Endothelial cell of umbilical vein (primary cell): ENCODE data around the gene FAM3A. TPM values are rescaled to one million over a fixed set of nuclear protein-coding genes. Genes with fewer than 3 reads are reported as not detected.

Experiments used
- BruUV-seq: library from RNA; stranded (reverse); fragments of 400-500 nt; replicated peaks from 2 replicates; lab custom pipeline; 2021; lab: Mats Ljungman, UMichigan
- CTCF ChIA-PET: fragments of 300-600, 350-600 bp; sonication (Branson Sonifier 250); formaldehyde crosslinking; loops from one replicate; lab custom pipeline; 2021; ENCODE audit warnings: antibody characterized with exemption, inconsistent platforms; lab: Charles Lee
- POLR2A ChIA-PET: fragments of 300-600, 350-600 bp; sonication (Branson Sonifier 250); formaldehyde crosslinking; loops from one replicate; lab custom pipeline; 2021; ENCODE audit warnings: antibody characterized with exemption, inconsistent platforms; lab: Charles Lee
- DNase-seq: peaks from one replicate; pipeline ENCODE4 v3.0.0-alpha.2; 2011; ENCODE audit warnings: low read depth, low spot score
- FAIRE-seq: peaks from 2 replicates; lab custom pipeline; 2011; peaks lifted over from hg19 to GRCh38; lab: Jason Lieb, UNC
- H2AFZ ChIP-seq: 2 replicates; pipeline ENCODE4 v1.6.0; 2012; ENCODE audit warnings: low read depth, low read length, control low read depth, inconsistent platforms
- H3K27ac ChIP-seq: 2 replicates; pipeline ENCODE4 v1.5.1; 2011; ENCODE audit warnings: low read depth, mild to moderate bottlenecking, control low read depth, low read length, moderate library complexity; ENCODE audit not compliant: insufficient read depth
- H3K27me3 ChIP-seq, 2 experiments: 2 replicates each; pipeline versions ENCODE4 v1.6.0 to v1.6.1; 2011; ENCODE audit warnings: low read length in 2 of 2, mixed read lengths in 1 of 2; ENCODE audit not compliant: control insufficient read depth in 2 of 2, insufficient read depth in 2 of 2
- H3K36me3 ChIP-seq, 2 experiments: 2 replicates in 1 of 2; 3 replicates in 1 of 2; pipeline ENCODE4 v1.5.1; 2011; ENCODE audit warnings: low read length in 2 of 2, mild to moderate bottlenecking in 1 of 2, moderate library complexity in 1 of 2; ENCODE audit not compliant: control insufficient read depth in 2 of 2, insufficient read depth in 2 of 2; ENCODE audit errors: extremely low read depth in 1 of 2
- H3K4me1 ChIP-seq: 3 replicates; pipeline ENCODE4 v1.5.1; 2011; ENCODE audit warnings: mild to moderate bottlenecking, low read length; ENCODE audit not compliant: control insufficient read depth, insufficient read depth; ENCODE audit errors: extremely low read depth
- H3K4me2 ChIP-seq: 2 replicates; pipeline ENCODE4 v1.6.1; 2011; ENCODE audit warnings: low read length, control low read depth, mixed read lengths; ENCODE audit not compliant: insufficient read depth
- H3K4me3 ChIP-seq, 3 experiments: fragments of 200-600 bp in 1 of 3; sonication (generic), shearing (Covaris generic) in 1 of 3; replicated peaks in 1 of 3; 2 replicates each; pipeline ENCODE4 v1.5.1; 2011 to 2016; ENCODE audit warnings: control low read depth in 3 of 3, low read length in 3 of 3, mild to moderate bottlenecking in 2 of 3, inconsistent platforms in 1 of 3, low read depth in 1 of 3, moderate library complexity in 1 of 3; ENCODE audit not compliant: insufficient read depth in 1 of 3
- H3K79me2 ChIP-seq: 2 replicates; pipeline ENCODE4 v1.6.0; 2012; ENCODE audit warnings: low read length, inconsistent platforms; ENCODE audit not compliant: control insufficient read depth, insufficient read depth
- H3K9ac ChIP-seq: replicated peaks from 2 replicates; pipeline ENCODE3; 2011; ENCODE audit warnings: low read length, control low read depth; ENCODE audit not compliant: insufficient read depth; ENCODE audit errors: extremely low read depth
- H3K9me1 ChIP-seq: replicated peaks from 3 replicates; pipeline ENCODE4 v1.6.0; 2011; ENCODE audit warnings: mild to moderate bottlenecking, low read length; ENCODE audit not compliant: control insufficient read depth, insufficient read depth; ENCODE audit errors: extremely low read depth
- H3K9me3 ChIP-seq: replicated peaks from 2 replicates; pipeline ENCODE4 v1.5.1; 2012; ENCODE audit warnings: low read length, inconsistent platforms; ENCODE audit not compliant: control insufficient read depth, insufficient read depth
- H4K20me1 ChIP-seq: replicated peaks from 2 replicates; pipeline ENCODE3; 2011; ENCODE audit warnings: mild to moderate bottlenecking, low read length; ENCODE audit not compliant: control insufficient read depth, insufficient read depth; ENCODE audit errors: extremely low read depth
- CTCF ChIP-seq, 2 donors: IDR thresholded peaks; 1 replicate in 1 of 2; 2 replicates in 1 of 2; pipeline ENCODE4 v1.5.1; 2011; ENCODE audit warnings: low read length in 2 of 2, mild to moderate bottlenecking in 2 of 2, moderate library complexity in 2 of 2, control low read depth in 1 of 2, inconsistent platforms in 1 of 2, low read depth in 1 of 2; ENCODE audit not compliant: insufficient read depth in 1 of 2; ENCODE audit errors: extremely low read depth in 1 of 2
- EZH2 ChIP-seq: IDR thresholded peaks from 2 replicates; pipeline ENCODE4 v1.6.1; 2012; ENCODE audit warnings: borderline replicate concordance, low read depth, mild to moderate bottlenecking, moderate library complexity, low read length, inconsistent platforms; ENCODE audit not compliant: severe bottlenecking
- FOS ChIP-seq: IDR thresholded peaks from 2 replicates; pipeline ENCODE4 v1.6.1; 2011; ENCODE audit warnings: mild to moderate bottlenecking, low read length, moderate library complexity, borderline replicate concordance; ENCODE audit not compliant: insufficient read depth
- GATA2 ChIP-seq: IDR thresholded peaks from 2 replicates; pipeline ENCODE4 v1.7.0; 2011; ENCODE audit warnings: low read depth, mild to moderate bottlenecking, moderate library complexity, mixed read lengths, low read length; ENCODE audit not compliant: insufficient read length, insufficient read depth
- JUN ChIP-seq: IDR thresholded peaks from 2 replicates; pipeline ENCODE4 v1.6.1; 2011; ENCODE audit warnings: borderline replicate concordance, low read depth; ENCODE audit not compliant: insufficient read length, insufficient read depth
- MYC ChIP-seq: IDR thresholded peaks from one replicate; pipeline ENCODE4 v1.6.1; 2011; ENCODE audit warnings: mild to moderate bottlenecking, low read depth, low read length
- POLR2A ChIP-seq: IDR thresholded peaks from 2 replicates; pipeline ENCODE4 v1.6.1; 2012; ENCODE audit warnings: low read depth, mild to moderate bottlenecking, control low read depth, low read length
- POLR2AphosphoS5 ChIP-seq: IDR thresholded peaks from 2 replicates; pipeline ENCODE4 v1.6.1; 2012; ENCODE audit warnings: low read depth, mild to moderate bottlenecking, control low read depth, low read length, moderate library complexity; ENCODE audit not compliant: insufficient read depth
- dilution Hi-C: fragments of 300-500 bp; cut with MboI; formaldehyde crosslinking; loops from one replicate; pipeline ENCODE4 v1.15.0; 2019; ENCODE audit warnings: low sequenced_read_pairs; ENCODE audit not compliant: extremely low pct_ligation_motif_present
- intact Hi-C: fragments of 100-400 bp; cut with micrococcal nuclease; formaldehyde crosslinking; loops from one replicate; pipeline ENCODE4 v1.10.0; 2022
- polyA plus RNA-seq, 4 experiments: library from polyadenylated mRNA; depleted of rRNA in 3 of 4; stranded (reverse) in 3 of 4; unstranded in 1 of 4; fragments of >200 nt; gene quantifications; 2 replicates each; pipeline versions ENCODE4 v1.2.1 to v1.2.3, GENCODE V29; 2011 to 2012; ENCODE audit warnings: missing spikeins in 1 of 4
- total RNA-seq: library from RNA; stranded (reverse); gene quantifications from 2 replicates; pipeline ENCODE4 v1.2.3, GENCODE V29; 2021
- TF ChIP-seq, protein P1 (sequence below): IDR thresholded peaks from 2 replicates; pipeline ENCODE4 v1.6.1; 2011; ENCODE audit not compliant: insufficient read depth, insufficient read length

Gene FAM3A
- total and polyA plus RNA-seq, 2 donors (not counting 3 experiments of a cell fraction or from before 2014, with no cell fraction given), result 32.0 to 42.9 TPM

DNA sequence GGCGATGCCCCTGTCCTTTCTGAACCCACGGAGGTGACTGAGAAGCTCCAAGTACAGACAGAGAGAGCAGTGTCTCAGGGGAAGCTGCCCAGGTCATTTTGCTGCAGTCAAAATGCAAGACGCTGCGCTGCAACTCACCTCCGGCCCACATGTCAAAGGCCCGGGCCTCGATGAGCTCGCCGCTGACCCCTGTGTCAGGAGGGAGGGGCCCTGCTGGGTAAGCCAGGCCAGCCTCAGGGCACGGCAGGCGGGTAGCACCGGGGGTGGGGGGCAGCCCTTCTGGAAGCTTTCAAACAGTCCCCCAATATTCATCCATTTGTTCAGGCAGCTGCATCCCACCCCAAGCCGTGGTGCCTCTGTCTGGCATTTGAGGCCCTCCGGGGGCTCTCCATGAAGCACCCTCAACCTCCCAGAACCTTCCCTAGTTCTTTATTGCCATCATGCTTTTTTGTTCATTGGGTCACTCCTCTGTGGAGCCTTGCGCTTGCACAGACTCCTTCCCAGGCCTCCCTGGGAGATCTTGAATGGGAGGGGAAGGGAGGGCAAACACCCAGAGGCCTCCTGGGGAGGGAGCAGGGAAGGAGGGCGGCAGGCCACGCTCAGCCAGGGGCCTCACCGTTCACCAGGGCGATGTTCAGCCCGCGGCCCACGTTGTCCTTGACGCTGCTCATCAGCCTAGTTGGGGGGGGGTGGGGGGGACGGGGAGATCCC is 8.2 kb downstream of the FAM3A start:
- intact Hi-C loops, result no loop called here
- TF ChIP-seq, protein P1, sequence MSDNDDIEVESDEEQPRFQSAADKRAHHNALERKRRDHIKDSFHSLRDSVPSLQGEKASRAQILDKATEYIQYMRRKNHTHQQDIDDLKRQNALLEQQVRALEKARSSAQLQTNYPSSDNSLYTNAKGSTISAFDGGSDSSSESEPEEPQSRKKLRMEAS, result no peak
- TF ChIP-seq MYC (no peak), EZH2 (no peak), CTCF (IDR thresholded peaks at IDR 0.05; ENCODE audit: extremely low read depth in 1 of 2, insufficient read depth in 1 of 2, low read depth in 1 of 2, low read length in 2 of 2) (no peak), JUN (no peak), POLR2A (no peak), POLR2AphosphoS5 (no peak), GATA2 (no peak), FOS (no peak)
- Histone ChIP-seq H3K4me2 (no peak overlapping the region), H3K9me1 (no peaks in the 10 kb centered on the region), H4K20me1 (no peaks in the 10 kb centered on the region), H3K36me3 (no peaks in the 10 kb centered on the region), H3K27me3 (no peaks in the 10 kb centered on the region), H3K27ac (no peak overlapping the region), H3K9me3 (no peaks in the 10 kb centered on the region), H3K4me1 (peaks cover 6% of the 10 kb centered on the region), H3K79me2 (no peaks in the 10 kb centered on the region), H2AFZ (no peak overlapping the region), H3K4me3 (no peak overlapping the region), H3K9ac (no peak overlapping the region)
- POLR2A ChIA-PET, result no interaction called here
- dilution Hi-C loops, result no loop called here
- DNase-seq (no peak), FAIRE-seq (no peak)
- BruUV-seq, result no TSS peak
- CTCF ChIA-PET, result no interaction called here
